Activated CD8-positive, alpha-beta memory T cell treated with anti-CD3 and anti-CD28 coated beads for 4 hours (primary cell): ENCODE data around the gene SIX4.
"Not testable (repeated sequence)": the region's sequence is repeated elsewhere in the genome, so short reads cannot be mapped to it uniquely, and the experiment has no call there.

Experiments used
- DNase-seq, 2 donors: peaks; one replicate each; pipeline ENCODE4 v3.0.0-alpha.2; 2020; ENCODE audit warnings: low read depth in 2 of 2

The SIX4 gene

DNA sequence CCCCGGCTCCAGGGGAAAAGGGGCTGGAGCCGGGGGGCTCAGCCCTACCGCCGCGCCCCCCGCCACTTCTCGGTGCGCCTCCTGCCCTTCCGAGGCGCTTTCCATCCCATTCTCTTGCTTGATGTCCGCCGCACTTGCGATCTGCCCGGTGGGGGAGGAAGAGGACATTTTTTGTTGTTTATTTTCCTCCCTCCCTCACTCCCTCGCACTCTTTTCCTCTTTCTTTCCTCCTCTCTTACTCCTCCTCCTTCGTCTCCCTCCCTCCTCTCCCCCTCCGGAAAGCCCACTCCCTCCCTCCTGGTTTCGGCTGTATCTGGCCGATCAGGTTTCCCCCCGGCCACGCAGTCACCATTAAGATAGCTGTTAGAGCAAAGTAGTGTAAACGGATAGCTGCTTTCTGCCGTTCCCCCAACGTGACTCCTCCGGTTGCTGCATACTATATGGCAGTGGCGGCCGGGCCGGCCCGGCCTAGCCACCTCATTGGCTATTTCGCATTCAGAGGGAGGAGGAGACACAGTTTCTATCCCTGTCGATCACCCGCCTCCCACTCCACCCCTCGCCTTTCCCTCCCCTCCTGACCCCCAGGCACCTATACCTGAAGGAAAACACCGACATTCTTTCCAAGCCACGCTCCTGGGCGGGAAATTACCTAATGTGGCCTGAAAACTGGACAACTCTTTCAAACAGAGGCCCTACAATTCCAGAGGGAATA, at the start of gene SIX4:
TSS of gene SIX4 (minus strand) at position 445 of the 712 bp plus-strand sequence. CDS start at position 168, 277 bp downstream.
- no peak for DNase-seq

DNA sequence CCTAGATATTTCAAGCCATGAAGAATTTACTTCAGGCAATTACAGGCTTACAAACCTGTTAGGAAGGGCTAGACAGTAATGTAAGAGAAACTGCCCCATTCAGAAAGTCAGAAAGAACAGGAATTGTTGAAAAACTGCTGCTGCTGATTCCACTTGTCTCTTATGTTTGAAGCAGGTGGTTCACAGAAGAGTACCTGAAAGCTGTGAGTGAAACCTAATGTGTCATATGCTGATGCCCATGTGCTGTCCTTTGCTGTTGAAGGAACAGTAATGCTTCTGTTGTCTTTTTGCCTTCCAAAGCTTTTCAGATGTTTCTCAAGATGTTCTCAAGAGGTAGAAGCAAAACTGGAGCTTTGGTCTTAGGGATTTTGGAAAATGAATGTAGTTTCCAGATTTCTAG, 49.4 kb upstream of the SIX4 start:
- DNase-seq, result no peak

DNA sequence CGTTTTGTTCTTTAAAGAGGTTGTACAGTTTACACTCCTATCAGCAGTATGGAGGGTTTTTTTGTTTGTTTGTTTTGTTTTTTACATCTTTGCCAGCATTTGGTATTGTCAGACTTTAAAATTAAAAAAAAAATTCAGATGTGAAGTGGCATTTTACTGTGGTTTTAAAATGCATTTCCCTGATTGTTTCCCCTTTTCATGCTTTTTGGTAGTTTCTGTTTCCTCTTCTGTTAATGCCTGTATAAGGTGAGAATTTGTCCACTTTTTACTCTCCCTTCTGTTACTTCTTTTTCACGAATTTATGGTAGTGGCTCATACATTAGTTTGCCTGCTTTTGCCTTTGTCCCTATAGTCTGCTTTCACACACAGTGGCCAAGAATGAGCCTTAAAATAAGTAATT, 47.0 kb upstream of the SIX4 start:
- no peak for DNase-seq

DNA sequence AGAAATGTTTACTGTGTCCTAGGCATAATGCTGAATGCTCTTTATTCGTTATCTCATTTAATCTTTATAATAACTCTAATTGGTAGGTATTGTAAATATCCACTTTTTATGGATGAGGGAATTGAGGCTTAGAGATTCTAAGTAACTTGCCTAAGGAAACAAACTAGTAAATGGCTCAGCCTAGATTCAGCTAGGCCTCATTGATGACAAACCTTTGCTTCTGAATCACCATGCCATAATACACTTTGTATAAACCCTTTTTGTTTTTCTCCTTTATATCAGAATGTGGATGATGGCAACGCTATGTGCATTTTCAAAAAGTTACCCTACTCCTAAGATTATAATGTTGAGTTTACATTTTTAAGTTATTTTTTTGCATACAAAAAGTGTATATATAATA, 44.5 kb upstream of the SIX4 start:
- no peak for DNase-seq

DNA sequence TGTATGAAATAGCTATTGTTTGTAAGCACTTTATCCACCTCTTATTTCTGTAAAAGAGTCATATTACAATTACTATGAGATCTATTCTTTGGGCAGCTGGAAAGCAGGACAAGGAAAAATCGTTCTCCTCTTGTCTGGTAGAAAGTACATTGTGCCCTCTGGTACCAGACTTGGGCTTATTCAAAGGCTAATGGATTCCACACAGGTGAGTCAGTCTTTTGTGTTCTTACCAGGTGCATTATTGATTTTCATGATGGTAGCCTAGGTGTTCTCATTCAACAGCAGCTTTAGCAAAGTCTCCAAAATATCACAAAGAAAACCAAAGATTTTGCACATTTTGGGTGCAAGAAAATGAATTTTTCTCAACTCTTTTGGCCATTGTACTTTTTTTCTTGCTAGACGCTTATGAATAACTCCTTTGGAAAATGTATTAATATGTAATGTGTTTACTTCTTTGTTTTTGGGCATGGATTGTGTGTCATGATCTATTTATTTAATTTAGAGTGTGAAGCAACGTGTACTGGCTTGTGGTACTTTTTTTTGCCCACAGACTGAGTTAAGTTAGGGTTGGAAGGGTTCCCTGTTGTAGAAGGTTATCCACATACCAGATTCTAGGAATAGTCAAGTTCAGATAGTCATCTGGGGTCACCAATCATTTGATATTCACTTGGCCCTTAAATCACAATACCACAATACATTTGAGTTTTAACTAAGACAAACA, 36.7 kb upstream of the SIX4 start:
- no peak for DNase-seq

DNA sequence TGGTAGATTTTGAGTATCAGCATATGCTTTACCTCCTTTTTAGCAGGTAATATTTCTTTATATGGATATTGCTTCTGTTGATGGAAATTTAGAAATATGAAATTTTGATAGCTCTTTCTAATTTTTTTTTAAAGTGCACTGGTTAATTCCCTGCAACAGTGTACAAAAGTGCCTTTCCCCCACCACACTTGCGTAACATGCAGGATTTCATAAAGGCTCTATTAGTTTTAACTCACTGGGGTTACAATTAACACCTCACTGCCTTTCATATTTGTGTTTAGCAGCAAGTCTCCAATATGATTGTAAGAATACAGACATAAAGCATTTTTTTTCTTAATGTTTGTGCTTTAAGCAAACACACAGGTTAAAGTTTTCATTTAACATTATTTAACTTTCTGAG, 36.1 kb upstream of the SIX4 start:
- DNase-seq, result no peak

DNA sequence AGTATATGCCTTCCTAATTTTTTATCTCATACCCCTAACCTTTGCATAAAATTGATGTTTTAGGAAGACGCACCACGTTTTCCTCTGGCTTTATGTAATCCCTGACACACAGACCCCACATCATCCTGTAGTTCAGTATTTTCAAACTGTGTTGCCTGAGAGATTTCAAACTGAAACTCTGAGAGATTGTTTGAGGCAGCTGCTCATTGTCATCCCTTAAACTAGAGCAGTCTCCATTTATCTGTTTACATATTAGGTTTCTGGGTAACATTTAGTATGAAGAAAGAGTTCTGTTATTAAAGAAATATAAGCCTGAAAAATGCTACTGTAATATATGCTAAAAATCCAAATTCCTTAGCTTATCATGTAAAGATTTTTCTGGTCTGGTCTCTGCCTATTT, 34.7 kb upstream of the SIX4 start:
- DNase-seq, result no peak

DNA sequence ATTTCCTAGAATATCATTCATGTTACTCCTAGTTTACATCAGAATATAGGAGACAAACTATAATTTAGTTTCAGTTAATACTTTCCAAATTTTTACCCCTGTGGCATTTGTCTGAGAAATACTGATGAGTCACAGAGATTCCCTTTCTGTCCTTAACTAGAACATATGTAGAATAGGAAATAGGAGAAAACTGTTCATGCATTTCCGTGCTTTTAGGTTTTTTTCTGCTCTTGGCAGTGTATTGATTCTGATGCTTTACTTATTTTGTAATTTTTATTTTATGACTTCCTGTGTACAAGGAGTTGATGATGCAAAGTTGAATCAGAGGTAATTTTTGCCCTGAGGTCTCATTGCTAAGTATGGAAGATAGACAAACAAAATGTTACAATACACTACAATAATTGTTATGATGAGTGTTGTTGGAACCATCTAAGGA, 33.4 kb upstream of the SIX4 start:
- DNase-seq, result no peak

DNA sequence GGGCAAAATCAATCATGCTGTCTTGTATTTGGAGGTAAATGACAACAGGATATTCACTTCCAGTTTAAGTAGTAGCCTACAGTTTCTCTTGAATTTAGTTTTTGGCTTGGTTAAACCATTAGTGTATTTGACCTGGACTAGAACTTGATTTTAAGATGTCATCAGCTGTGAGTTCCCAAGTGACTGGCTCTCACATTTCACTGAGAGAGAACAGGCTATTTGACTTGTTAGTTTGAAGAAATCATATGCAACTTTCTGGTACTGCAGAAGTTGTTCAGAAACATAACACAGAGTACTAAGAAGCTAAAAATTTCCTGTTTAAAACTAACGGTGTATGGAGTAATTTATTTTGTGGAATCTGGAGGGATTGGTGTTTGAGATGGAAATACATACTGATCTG, 32.7 kb upstream of the SIX4 start:
- DNase-seq, result no peak

DNA sequence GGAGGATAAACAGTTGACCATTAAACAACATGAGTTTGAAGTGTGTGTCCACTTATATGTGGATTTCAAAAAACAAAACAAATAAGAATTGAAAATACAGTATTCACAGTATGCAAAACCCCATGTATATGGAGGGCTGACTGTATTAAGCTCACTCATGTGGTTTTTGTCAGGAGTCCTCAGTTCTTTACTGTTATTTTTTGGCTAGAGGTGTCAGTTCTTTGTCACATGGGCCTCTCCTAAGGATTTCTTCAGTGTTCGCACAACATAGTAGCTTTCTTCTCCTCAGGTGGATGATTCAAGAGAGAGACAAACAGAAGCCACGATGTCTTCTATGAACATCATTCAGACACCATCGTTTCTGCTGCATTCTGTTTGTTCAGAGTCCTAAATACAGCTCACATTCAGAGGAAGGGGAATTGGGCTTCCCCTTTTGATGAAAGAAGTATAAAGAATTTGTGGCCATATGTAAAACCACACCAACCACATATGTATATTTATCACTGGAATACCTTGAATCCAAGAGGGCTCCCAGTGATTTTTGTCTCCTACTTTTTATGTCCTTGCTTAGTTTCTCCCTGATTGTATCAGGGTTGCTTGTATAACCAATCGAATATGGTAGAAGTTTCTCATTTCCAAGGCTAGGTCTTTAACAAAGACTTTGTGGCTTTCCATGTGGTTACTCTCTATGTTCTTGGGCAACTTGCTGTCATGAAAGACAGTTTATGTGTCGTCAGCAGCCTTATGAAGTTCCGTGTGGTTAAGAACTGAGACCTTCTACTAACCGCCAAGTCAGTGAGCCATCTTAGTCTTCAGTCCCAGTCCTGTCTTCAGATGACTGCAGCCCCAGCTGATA, 29.3 kb upstream of the SIX4 start:
- peak; percentile 18 to 35 for DNase-seq

DNA sequence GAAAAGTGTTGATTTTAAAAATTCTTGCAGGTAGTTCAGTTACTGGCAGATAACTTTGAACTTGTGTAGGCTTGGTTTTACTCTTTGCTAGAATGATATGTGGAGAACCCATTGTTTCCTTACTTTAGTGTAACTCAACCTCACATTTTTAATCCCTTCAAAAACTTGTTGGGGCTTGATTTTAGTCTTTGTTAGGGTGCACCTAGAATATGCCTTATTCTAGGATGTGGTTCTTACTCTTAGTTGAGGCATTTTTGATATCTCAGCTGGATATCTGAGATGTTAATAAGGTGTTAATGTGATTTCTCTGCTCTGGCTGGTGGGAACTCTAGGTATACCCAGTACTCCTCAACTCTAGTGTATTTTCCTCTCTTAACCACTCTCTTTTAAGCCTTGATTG, 20.4 kb upstream of the SIX4 start:
- no peak for DNase-seq

DNA sequence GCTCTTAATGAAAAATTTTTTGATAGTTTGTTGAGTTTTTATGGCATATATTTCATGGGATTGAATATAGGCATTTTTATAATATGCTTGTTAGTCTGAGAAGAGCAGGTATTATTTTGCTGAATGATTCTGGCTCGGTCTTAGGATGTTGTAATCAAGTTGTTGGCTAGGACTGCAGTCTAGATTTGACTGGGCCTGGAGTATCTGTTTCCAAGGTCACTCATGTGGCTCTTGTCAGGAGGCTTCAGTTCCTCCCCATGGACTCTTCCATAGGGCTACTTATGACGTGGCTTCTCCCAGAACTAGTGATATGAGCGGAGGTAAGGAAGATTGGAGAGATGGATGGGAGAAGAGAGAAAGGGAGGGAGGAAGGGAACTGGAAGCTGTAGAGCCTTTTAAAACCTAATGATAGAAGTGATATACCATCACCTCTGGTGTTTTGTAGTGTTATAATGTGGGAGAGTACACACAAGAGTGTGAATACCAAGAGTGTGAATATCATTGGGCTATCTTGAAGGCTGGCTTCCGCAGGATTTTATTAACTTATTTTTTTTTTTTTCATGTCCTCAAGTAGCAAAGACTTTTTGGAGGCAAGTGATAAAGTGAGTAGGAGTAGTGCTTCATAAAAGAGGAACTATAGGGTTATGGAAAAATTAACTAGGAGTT, 14.8 kb upstream of the SIX4 start:
- no peak for DNase-seq

DNA sequence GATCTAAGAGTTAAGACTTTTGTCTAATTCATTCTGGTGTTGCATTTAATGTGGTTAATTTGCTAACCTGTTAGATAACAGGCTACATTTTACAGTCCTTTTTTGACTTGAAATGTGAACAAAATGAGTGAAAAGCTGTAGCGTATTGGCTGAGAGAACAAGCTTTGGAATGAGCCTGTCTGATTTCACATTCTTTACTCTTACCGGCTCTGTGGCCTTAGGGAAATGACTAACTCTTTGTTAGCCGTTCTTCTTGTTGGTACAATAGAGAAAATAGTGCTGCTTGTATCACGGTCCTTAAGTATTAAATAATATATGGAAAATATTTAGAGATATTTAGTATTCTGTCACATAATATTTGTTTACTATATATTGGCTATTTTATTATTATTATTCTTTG, 12.3 kb upstream of the SIX4 start:
- no peak for DNase-seq

DNA sequence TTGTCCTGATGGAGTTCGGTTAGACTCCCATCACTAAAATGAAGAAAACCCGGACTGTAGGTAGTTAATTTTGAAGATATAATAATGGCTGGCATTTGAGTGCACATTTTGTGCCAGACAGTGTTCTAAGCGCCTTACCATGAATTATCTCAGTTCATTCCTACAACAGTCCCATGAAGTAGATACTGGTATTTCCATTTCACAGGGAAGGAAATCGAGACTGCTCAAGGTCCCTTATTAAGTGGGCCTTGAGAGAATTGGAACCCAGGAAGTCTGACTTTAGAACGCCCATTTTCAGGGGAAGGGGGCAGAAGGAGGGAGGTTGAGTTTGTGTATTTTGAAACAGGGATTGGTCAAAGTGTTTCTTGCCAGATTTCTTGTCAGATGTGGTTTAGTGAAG, 11.3 kb upstream of the SIX4 start:
- no peak for DNase-seq

DNA sequence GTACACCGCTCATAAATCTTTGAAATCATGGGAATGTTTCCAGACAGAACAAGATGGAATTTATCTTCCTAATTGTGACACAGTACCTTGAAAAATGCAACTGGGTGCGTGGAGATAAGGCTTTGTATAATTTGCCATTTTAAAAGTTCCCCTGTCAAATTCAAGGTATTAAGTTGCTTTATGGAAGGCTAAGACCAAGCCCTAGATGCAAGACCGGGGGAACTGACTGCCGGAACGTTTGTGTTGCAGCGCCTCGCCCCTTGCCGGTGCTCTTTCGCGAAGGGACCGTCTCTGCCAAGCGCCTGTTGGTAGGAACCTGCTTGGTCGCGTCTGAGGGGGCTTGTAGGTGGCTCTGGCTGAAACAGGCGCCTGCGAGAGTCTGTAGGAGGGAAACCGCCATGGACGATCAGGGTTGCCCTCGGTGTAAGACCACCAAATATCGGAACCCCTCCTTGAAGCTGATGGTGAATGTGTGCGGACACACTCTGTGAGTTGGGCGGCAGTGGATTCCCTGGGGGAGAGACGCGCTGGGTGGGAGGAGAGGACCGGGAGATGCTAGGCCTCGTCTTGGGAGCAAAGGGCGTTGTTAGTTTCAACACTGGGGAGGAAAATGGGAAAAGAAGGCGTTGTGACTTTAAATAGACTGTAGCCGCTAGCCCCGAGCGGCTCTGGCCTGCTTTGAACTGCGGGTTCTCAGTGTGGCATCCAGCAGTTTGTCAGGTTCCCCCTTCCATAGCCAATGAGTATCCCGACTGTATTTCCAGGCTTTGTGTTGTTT, 10.5 kb upstream of the SIX4 start, which contains the start of gene MNAT1:
TSS of gene MNAT1 (plus strand) at position 297 of the 778 bp plus-strand sequence. CDS start at position 399, 102 bp downstream.
- DNase-seq, result peak; percentile 54 to 57

DNA sequence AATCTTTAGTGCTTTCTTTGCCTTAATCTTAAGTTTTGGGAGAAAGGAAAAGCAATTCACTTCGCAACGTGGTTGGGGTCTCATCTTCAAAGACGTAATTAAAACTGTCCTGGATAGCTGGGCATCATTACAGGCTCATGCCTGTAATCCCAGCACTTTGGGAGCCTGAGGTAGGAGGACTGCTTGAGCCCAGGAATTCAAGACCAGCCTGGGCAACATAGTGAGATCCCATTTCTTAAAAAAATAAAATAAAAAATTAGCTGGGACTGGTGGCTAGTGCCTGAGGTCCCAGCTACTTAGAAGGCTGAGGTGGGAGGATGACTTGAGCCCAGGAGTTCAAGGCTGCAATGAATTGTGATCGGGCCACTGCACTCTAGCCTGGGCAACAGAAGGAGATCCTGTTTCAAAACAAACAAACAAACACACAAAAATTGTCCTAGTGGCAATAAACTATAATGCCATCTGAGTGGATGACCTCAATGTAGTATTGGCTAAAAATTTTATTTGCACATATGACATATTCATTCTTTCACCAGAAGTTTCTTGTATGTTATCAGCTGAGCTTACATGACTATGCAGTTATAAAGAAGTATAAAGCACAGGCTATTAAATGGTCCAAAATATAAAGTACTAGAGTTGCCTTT, 8.8 kb upstream of the SIX4 start:
- no peak for DNase-seq

DNA sequence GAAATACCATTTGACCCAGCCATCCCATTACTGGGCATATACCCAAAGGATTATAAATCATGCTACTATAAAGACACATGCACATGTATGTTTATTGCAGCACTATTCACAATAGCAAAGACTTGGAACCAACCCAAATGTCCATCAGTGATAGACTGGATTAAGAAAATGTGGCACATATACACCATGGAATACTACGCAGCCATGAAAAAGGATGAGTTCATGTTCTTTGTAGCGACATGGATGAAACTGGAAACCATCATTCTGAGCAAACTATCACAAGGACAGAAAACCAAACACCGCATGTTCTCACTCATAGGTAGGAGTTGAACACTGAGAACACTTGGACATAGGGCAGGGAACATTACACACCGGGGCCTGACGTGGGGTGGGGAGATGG, 7.1 kb upstream of the SIX4 start:
- not testable (repeated sequence) for DNase-seq

DNA sequence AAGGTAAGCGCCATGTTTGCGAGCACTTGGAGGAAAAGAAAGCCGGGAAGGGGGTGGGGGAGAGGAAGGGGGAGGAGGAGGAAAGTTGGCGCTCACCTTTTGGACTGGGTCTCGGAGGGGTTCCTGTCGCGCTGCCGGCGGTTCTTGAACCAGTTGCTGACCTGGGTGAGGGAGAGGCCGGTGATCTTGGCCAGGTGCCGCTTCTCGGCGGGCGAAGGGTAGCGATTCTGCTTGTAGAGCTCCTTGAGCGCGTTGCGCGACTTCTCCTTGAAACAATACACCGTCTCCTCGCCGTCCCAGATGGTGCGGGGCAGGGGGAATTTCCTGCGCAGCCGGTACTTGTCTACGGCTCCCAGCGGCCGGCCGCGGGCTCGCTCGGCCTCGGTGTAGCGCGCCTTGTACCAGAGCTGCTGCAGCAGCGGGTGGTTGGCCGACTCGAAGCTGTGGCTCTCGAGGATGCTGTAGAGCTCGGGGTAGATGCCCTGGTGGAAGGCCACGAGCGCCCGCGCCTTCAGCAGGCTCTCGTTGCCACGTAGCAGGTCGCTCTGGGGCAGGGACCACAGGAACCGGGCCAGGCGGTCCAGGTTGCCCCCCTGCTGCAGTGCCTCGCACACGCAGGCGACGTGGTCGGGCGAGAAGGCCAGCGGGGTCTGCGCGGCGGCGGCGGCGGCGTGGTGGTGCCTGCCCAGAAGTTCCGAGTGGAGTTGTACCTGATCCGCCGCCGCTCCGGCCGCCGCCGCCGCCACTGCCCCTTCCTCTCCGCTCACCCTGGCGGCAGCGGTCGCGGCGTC, 840 bp downstream of the SIX4 start:
- no peak for DNase-seq

DNA sequence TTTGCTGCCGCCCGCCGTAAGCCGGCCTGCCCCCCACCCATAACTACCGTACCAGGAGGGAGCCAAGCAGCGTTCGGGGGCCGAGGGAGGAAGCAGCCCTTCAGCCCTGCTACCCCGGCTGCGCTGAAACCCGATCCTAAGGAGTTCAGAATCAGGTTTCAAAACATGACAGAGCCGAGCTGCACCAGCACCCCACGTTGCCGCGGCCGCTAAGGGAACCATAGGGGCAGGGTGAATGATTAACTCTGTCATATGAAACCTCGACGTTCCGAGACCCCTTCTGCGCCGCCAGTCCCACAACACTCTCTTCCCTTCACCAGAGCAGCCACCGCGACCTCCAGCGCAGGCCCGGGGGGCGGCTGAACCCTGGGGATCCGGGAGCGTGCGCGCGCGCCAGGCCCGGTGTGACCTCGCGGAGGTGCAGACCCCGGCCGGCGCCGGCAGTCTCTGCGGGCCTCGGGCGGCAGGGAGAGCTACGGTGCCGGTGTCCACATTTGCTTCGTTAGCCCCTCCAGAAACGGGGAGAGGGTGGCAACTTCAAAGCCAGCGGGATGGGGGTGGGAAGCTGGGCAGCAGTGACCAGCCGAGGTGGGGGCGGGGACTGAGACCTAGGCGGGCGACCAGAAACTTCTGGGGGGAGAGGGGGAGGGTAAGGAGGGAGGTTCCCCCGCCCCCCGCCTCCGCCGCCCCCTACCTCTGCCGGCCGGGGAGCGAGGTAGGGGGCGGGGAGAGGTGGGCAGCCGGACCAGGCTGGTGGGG, 1.6 kb downstream of the SIX4 start:
- DNase-seq, result no peak
